ENCODE measurements around the gene SNX22. TPM values are rescaled to one million over a fixed set of nuclear protein-coding genes. Genes with fewer than 3 reads are reported as not detected.

SNX22 gene
- total RNA-seq, 6 experiments from 2014 or later: 0.43 to 4.2 (median 1.6) TPM

GRCh38 chr15:64185146-64185911, 33.8 kb downstream of the SNX22 start:
- no peak overlapping the region for H3K4me3 ChIP-seq
- H3K36me3 ChIP-seq: no peaks in the 10 kb centered on the region
- WGBS (ENCODE audit: insufficient coverage, low coverage, low lambda C conversion rate, missing lambda C conversion rate): 97% methylated on average over 6 of the region's 9 CpGs
- no peaks in the 10 kb centered on the region for H3K9me3 ChIP-seq
- DNase-seq: no peak
- intact Hi-C loops (cut with DNase I): no loop called here
- H3K27ac ChIP-seq: no peak overlapping the region
- H3K27me3 ChIP-seq: no peaks in the 10 kb centered on the region
- TF ChIP-seq POLR2A (IDR thresholded peaks at IDR 0.05): no peak
- TF ChIP-seq, protein P1, sequence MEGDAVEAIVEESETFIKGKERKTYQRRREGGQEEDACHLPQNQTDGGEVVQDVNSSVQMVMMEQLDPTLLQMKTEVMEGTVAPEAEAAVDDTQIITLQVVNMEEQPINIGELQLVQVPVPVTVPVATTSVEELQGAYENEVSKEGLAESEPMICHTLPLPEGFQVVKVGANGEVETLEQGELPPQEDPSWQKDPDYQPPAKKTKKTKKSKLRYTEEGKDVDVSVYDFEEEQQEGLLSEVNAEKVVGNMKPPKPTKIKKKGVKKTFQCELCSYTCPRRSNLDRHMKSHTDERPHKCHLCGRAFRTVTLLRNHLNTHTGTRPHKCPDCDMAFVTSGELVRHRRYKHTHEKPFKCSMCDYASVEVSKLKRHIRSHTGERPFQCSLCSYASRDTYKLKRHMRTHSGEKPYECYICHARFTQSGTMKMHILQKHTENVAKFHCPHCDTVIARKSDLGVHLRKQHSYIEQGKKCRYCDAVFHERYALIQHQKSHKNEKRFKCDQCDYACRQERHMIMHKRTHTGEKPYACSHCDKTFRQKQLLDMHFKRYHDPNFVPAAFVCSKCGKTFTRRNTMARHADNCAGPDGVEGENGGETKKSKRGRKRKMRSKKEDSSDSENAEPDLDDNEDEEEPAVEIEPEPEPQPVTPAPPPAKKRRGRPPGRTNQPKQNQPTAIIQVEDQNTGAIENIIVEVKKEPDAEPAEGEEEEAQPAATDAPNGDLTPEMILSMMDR (IDR thresholded peaks at IDR 0.05): no peak
- no peak for ATAC-seq
- no peaks in the 10 kb centered on the region for H3K4me1 ChIP-seq

- Histone ChIP-seq H3K27ac (no peak overlapping the region), H3K27me3 (no peaks in the 10 kb centered on the region), H3K36me3 (no peaks in the 10 kb centered on the region), H3K4me1 (no peaks in the 10 kb centered on the region), H3K9me3 (no peaks in the 10 kb centered on the region), H3K4me3 (no peak overlapping the region)
- no peak for ATAC-seq
- 86% methylated on average over 2 of the region's 2 CpGs for WGBS (ENCODE audit: insufficient coverage, low coverage, low lambda C conversion rate, missing lambda C conversion rate)
- no peak for TF ChIP-seq POLR2A (IDR thresholded peaks at IDR 0.05)
- TF ChIP-seq, protein P1 (IDR thresholded peaks at IDR 0.05): no peak
- intact Hi-C loops (cut with DNase I): no loop called here
- no peak for DNase-seq
Measured at GRCh38 chr15:64187396-64188191, 36.1 kb downstream of the SNX22 start.

DNA sequence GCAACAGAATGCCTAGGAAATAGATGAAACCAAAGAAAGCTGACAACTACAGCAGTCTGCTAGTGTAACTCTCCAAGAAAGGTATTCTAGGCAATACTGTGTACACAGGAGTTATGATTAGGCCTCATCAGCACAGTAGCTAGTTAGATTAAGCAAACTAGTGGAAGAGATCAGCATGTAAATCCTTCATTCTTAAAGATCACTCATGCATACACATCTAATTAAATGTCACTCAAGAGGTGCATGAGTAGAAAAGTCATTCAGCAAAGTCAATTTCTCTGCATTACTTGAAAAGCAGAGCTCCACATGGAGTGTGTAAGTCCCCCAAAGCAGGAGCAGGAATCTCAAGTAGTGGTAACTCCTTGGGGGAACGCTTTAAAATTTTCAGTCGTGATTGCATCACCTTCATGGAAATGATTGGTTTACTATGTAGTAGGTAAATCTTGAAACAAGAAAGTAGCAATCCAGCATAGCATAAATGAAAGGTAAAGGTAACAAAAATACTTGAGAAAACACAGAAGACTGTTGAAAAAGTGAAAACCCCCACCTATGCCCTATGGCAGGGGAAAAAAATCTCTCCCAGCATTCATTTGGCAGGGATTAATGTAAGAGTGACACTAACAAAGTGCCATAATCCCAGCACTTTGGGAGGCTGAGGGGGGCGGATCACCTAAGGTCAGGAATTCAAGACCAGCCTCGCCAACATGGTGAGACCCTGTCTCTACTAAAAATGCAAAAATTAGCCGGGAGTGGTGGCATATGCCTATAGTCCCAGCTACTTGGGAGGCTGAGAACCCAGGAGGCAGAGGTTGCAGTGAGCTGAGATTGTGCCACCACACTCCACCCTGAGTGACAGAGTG, 40.7 kb downstream of the SNX22 start:
- Histone ChIP-seq H3K4me1 (no peaks in the 10 kb centered on the region), H3K9me3 (no peaks in the 10 kb centered on the region), H3K36me3 (peaks cover 0 to 2% (median 0%) of the 10 kb centered on the region in 4 donors), H3K27me3 (no peaks in the 10 kb centered on the region), H3K4me3 (no peak overlapping the region), H3K27ac (no peak overlapping the region)
- DNase-seq (no peak), ATAC-seq (no peak)
- intact Hi-C loops (cut with DNase I): no loop called here
- 92% methylated on average over 3 of the region's 5 CpGs for WGBS (ENCODE audit: insufficient coverage, low coverage, low lambda C conversion rate, missing lambda C conversion rate)
- TF ChIP-seq POLR2A (IDR thresholded peaks at IDR 0.05): no peak
- TF ChIP-seq, protein P1 (IDR thresholded peaks at IDR 0.05): no peak

DNA sequence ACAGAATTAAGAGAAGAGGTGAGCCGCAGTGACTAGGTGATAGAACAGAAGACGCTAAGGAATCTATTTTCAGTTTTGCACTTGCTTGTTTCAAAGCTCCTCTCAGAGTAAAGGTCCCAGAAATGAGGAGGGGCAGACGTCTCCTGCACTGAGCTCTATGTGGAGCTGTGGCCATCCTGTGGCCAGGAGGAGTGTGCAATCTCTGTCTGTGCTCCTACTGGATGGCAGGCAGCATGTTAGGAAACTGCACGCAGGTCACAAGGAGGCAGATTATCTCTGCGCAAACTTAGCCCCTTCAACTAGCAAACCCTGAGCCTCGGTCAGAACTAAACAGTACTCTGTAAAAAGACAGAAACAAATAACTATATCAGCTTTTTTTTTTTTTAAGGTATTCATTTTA, 42.4 kb downstream of the SNX22 start:
- Histone ChIP-seq H3K27ac (no peak overlapping the region), H3K9me3 (no peaks in the 10 kb centered on the region), H3K27me3 (no peaks in the 10 kb centered on the region), H3K36me3 (peaks cover 0 to 2% (median 0%) of the 10 kb centered on the region in 4 donors), H3K4me1 (no peaks in the 10 kb centered on the region), H3K4me3 (no peak overlapping the region)
- no peak for ATAC-seq
- intact Hi-C loops (cut with DNase I): no loop called here
- 71% methylated on average over 5 of the region's 6 CpGs for WGBS (ENCODE audit: insufficient coverage, low coverage, low lambda C conversion rate, missing lambda C conversion rate)
- no peak for DNase-seq
- TF ChIP-seq POLR2A (IDR thresholded peaks at IDR 0.05): no peak
- TF ChIP-seq, protein P1 (IDR thresholded peaks at IDR 0.05): no peak

All from right lobe of liver (tissue), 6 donors.